Common myeloid progenitor, CD34-positive (primary cell): ENCODE results near the gene PPP2R3A.
"Not testable (repeated sequence)": the region's sequence is repeated elsewhere in the genome, so short reads cannot be mapped to it uniquely, and the experiment has no call there.

Experiments
- CTCF ChIA-PET: fragments of 350-600 bp; sonication (Branson Sonifier 250); formaldehyde crosslinking; loops from one replicate; lab custom pipeline; 2021; ENCODE audit warnings: antibody characterized with exemption; lab: Charles Lee
- POLR2A ChIA-PET: fragments of 350-600 bp; sonication (Branson Sonifier 250); formaldehyde crosslinking; loops from one replicate; lab custom pipeline; 2021; ENCODE audit warnings: antibody characterized with exemption; lab: Charles Lee
- DNase-seq, 3 donors: peaks; one replicate each; pipeline versions ENCODE4 v3.0.0 to v3.0.0-alpha.2; 2013
- H3K27ac ChIP-seq, 2 experiments: 1 replicate in 1 of 2; 2 replicates in 1 of 2; pipeline ENCODE4 v1.7.0; 2013; ENCODE audit warnings: inconsistent platforms in 2 of 2, low read length in 2 of 2, mild to moderate bottlenecking in 2 of 2, low read depth in 1 of 2, moderate library complexity in 1 of 2; ENCODE audit not compliant: severe bottlenecking in 2 of 2, insufficient read depth in 1 of 2, poor library complexity in 1 of 2
- H3K27me3 ChIP-seq, 5 experiments: replicated peaks in 2 of 5; 1 replicate in 3 of 5; 2 replicates in 2 of 5; pipeline versions ENCODE4 v1.6.1 to v1.7.0; 2013; ENCODE audit warnings: low read length in 4 of 5, mild to moderate bottlenecking in 2 of 5, moderate library complexity in 2 of 5, inconsistent platforms in 1 of 5; ENCODE audit not compliant: insufficient read depth in 5 of 5, control insufficient read depth in 4 of 5
- H3K36me3 ChIP-seq, 4 experiments: 1 replicate in 2 of 4; 2 replicates in 2 of 4; pipeline versions ENCODE4 v1.6.1 to v1.7.0; 2013; ENCODE audit warnings: low read length in 3 of 4, control low read depth in 1 of 4, mild to moderate bottlenecking in 1 of 4; ENCODE audit not compliant: control insufficient read depth in 4 of 4, insufficient read depth in 4 of 4
- H3K4me1 ChIP-seq, 4 experiments: 1 replicate in 3 of 4; 2 replicates in 1 of 4; pipeline versions ENCODE4 v1.6.1 to v1.7.1; 2013; ENCODE audit warnings: low read length in 3 of 4, mild to moderate bottlenecking in 3 of 4, control low read depth in 1 of 4, inconsistent platforms in 1 of 4, moderate library complexity in 1 of 4; ENCODE audit not compliant: control insufficient read depth in 4 of 4, insufficient read depth in 4 of 4; ENCODE audit errors: control extremely low read depth in 1 of 4
- H3K4me3 ChIP-seq, 7 experiments: 1 replicate in 4 of 7; 2 replicates in 3 of 7; pipeline versions ENCODE4 v1.5.1 to v1.7.0; 2013; ENCODE audit warnings: mild to moderate bottlenecking in 7 of 7, low read length in 6 of 7, moderate library complexity in 6 of 7, inconsistent platforms in 2 of 7, low read depth in 2 of 7, control low read depth in 1 of 7; ENCODE audit not compliant: insufficient read depth in 4 of 7, control insufficient read depth in 1 of 7; ENCODE audit errors: extremely low read depth in 1 of 7
- H3K9me3 ChIP-seq, 5 experiments: 1 replicate in 4 of 5; 2 replicates in 1 of 5; pipeline versions ENCODE4 v1.6.1 to v1.7.1; 2013; ENCODE audit warnings: low read length in 4 of 5, mild to moderate bottlenecking in 2 of 5, inconsistent platforms in 1 of 5, low read depth in 1 of 5, moderate library complexity in 1 of 5; ENCODE audit not compliant: control insufficient read depth in 4 of 5, insufficient read depth in 2 of 5; ENCODE audit errors: control extremely low read depth in 1 of 5
- WGBS: methylation state at CpG from one replicate; pipeline ENCODE4 v1.1.5; 2013; ENCODE audit not compliant: insufficient coverage; 5-methylcytosine and 5-hydroxymethylcytosine counted together

PPP2R3A gene

GRCh38 chr3:136192195-136192594, 226.7 kb downstream of the PPP2R3A start:
- Histone ChIP-seq H3K4me1 (peaks cover 17 to 53% (median 37%) of the 10 kb centered on the region in 4 experiments), H3K27ac (peak overlapping the region; percentile 90 to 94), H3K4me3 (peak overlapping the region in 6 of 7 experiments; percentile 84 to 98 (median 88))
- DNase-seq, H3K27me3 ChIP-seq, H3K36me3 ChIP-seq, H3K9me3 ChIP-seq, POLR2A ChIA-PET: not testable (repeated sequence)
- WGBS: 79% methylated on average over 3 of the region's 6 CpGs
- CTCF ChIA-PET: interaction anchor here (1.1 to 1.2 kb wide), 2 partner anchors 8 to 12 kb away, joined by 5 read pairs; no protein-coding TSS in a partner anchor

- ChIA-PET POLR2A (interaction anchor here (0.7 to 1.1 kb wide), 2 partner anchors 58 to 60 kb away, joined by 4 to 5 read pairs; no protein-coding TSS in a partner anchor), CTCF (interaction anchor here (0.9 to 1.2 kb wide), 3 partner anchors 9 to 66 kb away, joined by 3 to 5 read pairs (median 5); no protein-coding TSS in a partner anchor)
- no peaks in the 10 kb centered on the region for H3K9me3 ChIP-seq
- H3K27ac ChIP-seq: peak overlapping the region; percentile 90 to 94
- WGBS: no CpG with 5 or more reads among the region's 2 CpGs
- H3K27me3 ChIP-seq: no peaks in the 10 kb centered on the region
- peak overlapping the region in 6 of 7 experiments; percentile 84 to 98 (median 88) for H3K4me3 ChIP-seq
- H3K4me1 ChIP-seq: peaks cover 23 to 59% (median 36%) of the 10 kb centered on the region in 4 experiments
- H3K36me3 ChIP-seq: peaks cover 0 to 5% (median 0%) of the 10 kb centered on the region in 4 experiments
- DNase-seq: no peak
Observed at GRCh38 chr3:136192831-136193230, 227.3 kb downstream of the PPP2R3A start.

GRCh38 chr3:136193278-136194054, 227.9 kb downstream of the PPP2R3A start:
- Histone ChIP-seq H3K4me1 (peaks cover 25 to 58% (median 36%) of the 10 kb centered on the region in 4 experiments), H3K27me3 (no peaks in the 10 kb centered on the region), H3K4me3 (peak overlapping the region in 6 of 7 experiments; percentile 84 to 98 (median 88)), H3K36me3 (peaks cover 0 to 5% (median 0%) of the 10 kb centered on the region in 4 experiments), H3K9me3 (peaks cover 0 to under 1% (median 0%) of the 10 kb centered on the region in 5 experiments), H3K27ac (peak overlapping the region; percentile 90 to 94)
- DNase-seq: peak in 2 of 3 donors; percentile 37 to 65
- ChIA-PET POLR2A (interaction anchor here (0.6 to 1.1 kb wide), 5 partner anchors 10 to 60 kb away, joined by 3 to 5 read pairs (median 4); no protein-coding TSS in a partner anchor), CTCF (interaction anchor here (0.7 to 2.5 kb wide), 7 partner anchors 9 to 67 kb away, joined by 3 to 7 read pairs (median 3); no protein-coding TSS in a partner anchor)
- WGBS: 0% methylated on average over 3 of the region's 6 CpGs

GRCh38 chr3:136194409-136195257, 229.1 kb downstream of the PPP2R3A start:
- Histone ChIP-seq H3K36me3 (peaks cover 0 to 5% (median 0%) of the 10 kb centered on the region in 4 experiments), H3K4me3 (peak overlapping the region; percentile 84 to 98 (median 88)), H3K4me1 (peaks cover 23 to 54% (median 35%) of the 10 kb centered on the region in 4 experiments), H3K27me3 (no peaks in the 10 kb centered on the region), H3K9me3 (peaks cover 0 to 2% (median 0%) of the 10 kb centered on the region in 5 experiments), H3K27ac (peak overlapping the region; percentile 90 to 94)
- peak; percentile 47 to 82 (median 74) for DNase-seq
- ChIA-PET CTCF (interaction anchor here (0.7 to 2.5 kb wide), 5 partner anchors 12 to 558 kb away, joined by 3 to 7 read pairs (median 3); partner anchors contain the start of gene STAG1), POLR2A (interaction anchor here (1.3 to 3.2 kb wide), 2 partner anchors 56 to 558 kb away, joined by 3 to 13 read pairs; partner anchors contain the start of genes PCCB and STAG1)
- WGBS: 0% methylated on average over 39 of the region's 47 CpGs

- peaks cover 0 to 2% (median 0%) of the 10 kb centered on the region in 5 experiments for H3K9me3 ChIP-seq
- H3K4me1 ChIP-seq: peaks cover 23 to 49% (median 35%) of the 10 kb centered on the region in 4 experiments
- under 1% methylated on average over 71 of the region's 103 CpGs for WGBS
- peaks cover 0 to 5% (median 0%) of the 10 kb centered on the region in 4 experiments for H3K36me3 ChIP-seq
- peak overlapping the region; percentile 84 to 98 (median 88) for H3K4me3 ChIP-seq
- DNase-seq: peak; percentile 88 to 94 (median 93)
- ChIA-PET CTCF (interaction anchor here (0.7 to 2.5 kb wide), 6 partner anchors 13 to 557 kb away, joined by 3 to 7 read pairs (median 3); partner anchors contain the start of gene STAG1), POLR2A (interaction anchor here (0.6 to 3.2 kb wide), 7 partner anchors 14 to 557 kb away, joined by 3 to 13 read pairs (median 4); partner anchors contain the start of genes PCCB and STAG1)
- H3K27me3 ChIP-seq: no peaks in the 10 kb centered on the region
- H3K27ac ChIP-seq: peak overlapping the region; percentile 90 to 94
Observed at GRCh38 chr3:136195258-136196063, 229.9 kb downstream of the PPP2R3A start.
